EL (cell line): ENCODE data around the gene BPGM.

Experiments used
- DNase-seq: peaks from one replicate; pipeline ENCODE4 v3.0.0-alpha.2; 2016

Gene BPGM

GRCh38 chr7:134699021-134699818 lies 52.6 kb downstream of the BPGM start:
- no peak for DNase-seq

- no peak for DNase-seq
Observed at GRCh38 chr7:134699899-134700298, 53.2 kb downstream of the BPGM start.

GRCh38 chr7:134701272-134701671 lies 54.6 kb downstream of the BPGM start:
- DNase-seq, result peak; percentile 57

GRCh38 chr7:134702366-134703240 lies 56.0 kb downstream of the BPGM start:
- DNase-seq, result no peak

- no peak for DNase-seq
Observed at GRCh38 chr7:134703241-134703594, 56.6 kb downstream of the BPGM start.

GRCh38 chr7:134703782-134704181 lies 57.1 kb downstream of the BPGM start:
- DNase-seq, result peak; percentile 29

- DNase-seq, result no peak
Observed at GRCh38 chr7:134704827-134705226, 58.2 kb downstream of the BPGM start.

- DNase-seq, result no peak
Observed at GRCh38 chr7:134705716-134706115, 59.1 kb downstream of the BPGM start.

- no peak for DNase-seq
Observed at GRCh38 chr7:134706468-134706867, 59.8 kb downstream of the BPGM start.

GRCh38 chr7:134707663-134708378 lies 61.2 kb downstream of the BPGM start:
- DNase-seq, result no peak

GRCh38 chr7:134708692-134709091 lies 62.0 kb downstream of the BPGM start:
- DNase-seq, result no peak

GRCh38 chr7:134709197-134709596 lies 62.5 kb downstream of the BPGM start:
- peak; percentile 25 for DNase-seq

GRCh38 chr7:134710511-134710853 lies 63.8 kb downstream of the BPGM start:
- DNase-seq, result no peak

GRCh38 chr7:134710854-134711624 lies 64.4 kb downstream of the BPGM start:
- DNase-seq, result peak; percentile 39

- DNase-seq, result peak; percentile 52
Observed at GRCh38 chr7:134712196-134712595, 65.5 kb downstream of the BPGM start.

GRCh38 chr7:134714470-134715205 lies 68.0 kb downstream of the BPGM start:
- DNase-seq, result no peak

- no peak for DNase-seq
Observed at GRCh38 chr7:134718211-134718875, 71.7 kb downstream of the BPGM start.

- no peak for DNase-seq
Observed at GRCh38 chr7:134720091-134720935, 73.7 kb downstream of the BPGM start.

GRCh38 chr7:134721171-134721570 lies 74.5 kb downstream of the BPGM start:
- no peak for DNase-seq

GRCh38 chr7:134722786-134723322 lies 76.2 kb downstream of the BPGM start:
- DNase-seq, result no peak
